Stimulated activated CD8-positive, alpha-beta memory T cell treated with anti-CD3 and anti-CD28 coated beads, Interleukin-7, amount 100 ng/mL, for 4 hours (primary cell): Measurements from ENCODE around the gene ZNF57.
"Not testable (repeated sequence)": the region's sequence is repeated elsewhere in the genome, so short reads cannot be mapped to it uniquely, and the experiment has no call there.

Experiments
- DNase-seq, 2 donors: peaks; one replicate each; pipeline ENCODE4 v3.0.0-alpha.2; 2020; ENCODE audit warnings: low read depth in 2 of 2

Gene ZNF57

GRCh38 chr19:2900296-2901252, at the start of gene ZNF57:
Gene ZNF57 (plus strand): TSS chr19:2900928. CDS start chr19:2901046, 118 bp downstream.
- peak; percentile 97 to 99 for DNase-seq

- no peak for DNase-seq
Observed at GRCh38 chr19:2852598-2852997, 48.1 kb upstream of the ZNF57 start.

GRCh38 chr19:2853015-2853606, 47.6 kb upstream of the ZNF57 start:
- DNase-seq, result no peak

GRCh38 chr19:2854849-2855248, 45.9 kb upstream of the ZNF57 start:
- DNase-seq, result no peak

GRCh38 chr19:2856457-2857050, 44.2 kb upstream of the ZNF57 start:
- no peak for DNase-seq

GRCh38 chr19:2858864-2859263, 41.9 kb upstream of the ZNF57 start:
- DNase-seq, result no peak

- no peak for DNase-seq
Observed at GRCh38 chr19:2863816-2864215, 36.9 kb upstream of the ZNF57 start.

- DNase-seq, result no peak
Observed at GRCh38 chr19:2865334-2866100, 35.2 kb upstream of the ZNF57 start.

GRCh38 chr19:2866495-2867024, 34.2 kb upstream of the ZNF57 start:
- DNase-seq, result no peak

GRCh38 chr19:2867025-2867991, 33.4 kb upstream of the ZNF57 start, which contains the start of gene ZNF556:
Gene ZNF556 (plus strand): TSS chr19:2867335. CDS start chr19:2867422, 87 bp downstream.
- DNase-seq, result no peak

- DNase-seq, result no peak
Observed at GRCh38 chr19:2869618-2870017, 31.1 kb upstream of the ZNF57 start.

- peak in 1 of 2 donors; percentile 7 for DNase-seq
Observed at GRCh38 chr19:2872175-2872574, 28.6 kb upstream of the ZNF57 start.

- DNase-seq, result no peak
Observed at GRCh38 chr19:2877398-2878331, 23.1 kb upstream of the ZNF57 start.

GRCh38 chr19:2883686-2884439, 16.9 kb upstream of the ZNF57 start:
- DNase-seq, result no peak

GRCh38 chr19:2885736-2886135, 15.0 kb upstream of the ZNF57 start:
- no peak for DNase-seq

- DNase-seq, result no peak
Observed at GRCh38 chr19:2887391-2887914, 13.3 kb upstream of the ZNF57 start.

- DNase-seq, result peak; percentile 15 to 51
Observed at GRCh38 chr19:2888731-2889224, 11.9 kb upstream of the ZNF57 start.

GRCh38 chr19:2890531-2890930, 10.2 kb upstream of the ZNF57 start:
- not testable (repeated sequence) for DNase-seq
